GM12878 (cell line): ENCODE results near the gene ZNRF3. TPM values are rescaled to one million over a fixed set of nuclear protein-coding genes. Genes with fewer than 3 reads are reported as not detected.

Experiments used
- ATAC-seq: fragments of 200-7000 bp; cut with Tn5 transposase; 3 replicates; pipeline ENCODE4 v1.9.1; 2020; ENCODE audit warnings: mild to moderate bottlenecking, moderate library complexity
- BruUV-seq: library from RNA; stranded (reverse); fragments of 400-500 nt; replicated peaks from 2 replicates; lab custom pipeline; 2021; lab: Mats Ljungman, UMichigan
- CTCF ChIA-PET: fragments of 300-600 bp; sonication (Branson Sonifier 250); formaldehyde crosslinking; extraction: SDS; loops from one replicate; lab custom pipeline; 2021; ENCODE audit warnings: inconsistent platforms; lab: Yijun Ruan, JAX
- POLR2A ChIA-PET: fragments of 350-600 bp; formaldehyde crosslinking; extraction: SDS; loops from one replicate; lab custom pipeline; 2021; ENCODE audit warnings: inconsistent platforms; lab: Charles Lee
- RAD21 ChIA-PET: fragments of 300-600 bp; sonication (Branson Sonifier 250); formaldehyde crosslinking; loops from one replicate; lab custom pipeline; 2023; ENCODE audit warnings: antibody characterized with exemption; ENCODE audit not compliant: unreplicated experiment; lab: Charles Lee
- SMC1A ChIA-PET: fragments of 300-600 bp; sonication (Branson Sonifier 250); formaldehyde crosslinking; loops from one replicate; lab custom pipeline; 2023; ENCODE audit not compliant: unreplicated experiment, uncharacterized antibody; lab: Charles Lee
- DNase-seq: peaks from one replicate; pipeline ENCODE4 v3.0.0-alpha.2; 2011; ENCODE audit warnings: low read depth, low spot score
- FAIRE-seq: peaks from 3 replicates; lab custom pipeline; 2011; peaks lifted over from hg19 to GRCh38; lab: Jason Lieb, UNC
- H2AFZ ChIP-seq: 2 replicates; pipeline ENCODE4 v1.6.0; 2011; ENCODE audit warnings: low read depth, low read length, control low read depth; ENCODE audit not compliant: control insufficient read depth
- H3K27ac ChIP-seq: 2 replicates; pipeline ENCODE4 v1.5.1; 2011; ENCODE audit warnings: control low read depth; ENCODE audit not compliant: control insufficient read depth, insufficient read depth
- H3K27me3 ChIP-seq, 2 experiments: replicated peaks in 1 of 2; 2 replicates each; pipeline versions ENCODE4 v1.6.0 to v1.6.1; 2011; ENCODE audit warnings: low read length in 1 of 2; ENCODE audit not compliant: control insufficient read depth in 2 of 2, insufficient read depth in 2 of 2
- H3K36me3 ChIP-seq, 2 experiments: 2 replicates each; pipeline ENCODE4 v1.5.1; 2011; ENCODE audit warnings: low read length in 1 of 2; ENCODE audit not compliant: control insufficient read depth in 2 of 2, insufficient read depth in 2 of 2
- H3K4me1 ChIP-seq: 2 replicates; pipeline ENCODE4 v1.6.1; 2011; ENCODE audit warnings: mild to moderate bottlenecking, low read length, moderate library complexity, mixed read lengths; ENCODE audit not compliant: control insufficient read depth, insufficient read depth
- H3K4me2 ChIP-seq: 2 replicates; pipeline ENCODE4 v1.6.0; 2011; ENCODE audit warnings: control low read depth; ENCODE audit not compliant: control insufficient read depth, insufficient read depth
- H3K4me3 ChIP-seq: fragments of 200-600 bp; sonication (generic); 2 replicates; pipeline ENCODE4 v1.5.1; 2016
- H3K79me2 ChIP-seq: 2 replicates; pipeline ENCODE4 v1.6.0; 2011; ENCODE audit warnings: low read length; ENCODE audit not compliant: control insufficient read depth, insufficient read depth
- H3K9ac ChIP-seq: 2 replicates; pipeline ENCODE4 v1.8.0; 2011; ENCODE audit warnings: low read length, control low read depth, mixed read lengths; ENCODE audit not compliant: control insufficient read depth, insufficient read depth
- H3K9me3 ChIP-seq: replicated peaks from 3 replicates; pipeline ENCODE4 v1.5.1; 2011; ENCODE audit warnings: mild to moderate bottlenecking, low read length; ENCODE audit not compliant: control insufficient read depth, insufficient read depth
- H4K20me1 ChIP-seq: 2 replicates; pipeline ENCODE4 v1.6.0; 2011; ENCODE audit not compliant: control insufficient read depth, insufficient read depth
- ATF7 ChIP-seq: fragments of 450-650 bp; IDR thresholded peaks from 2 replicates; pipeline ENCODE4 v1.6.1; 2016; ENCODE audit warnings: low read depth, mild to moderate bottlenecking
- BHLHE40 ChIP-seq, 2 experiments: fragments of 450-650 bp in 1 of 2; IDR thresholded peaks; 2 replicates each; pipeline ENCODE4 v1.6.1; 2011 to 2017; ENCODE audit warnings: low read depth in 2 of 2, borderline replicate concordance in 1 of 2, improper control_type of control experiment in 1 of 2, low read length in 1 of 2, mild to moderate bottlenecking in 1 of 2
- IKZF1 ChIP-seq: fragments of 450-650 bp; conservative IDR thresholded peaks from 2 replicates; pipeline ENCODE4 v1.6.1; 2017; ENCODE audit warnings: antibody characterized with exemption, mild to moderate bottlenecking
- RFX5 ChIP-seq: IDR thresholded peaks from 2 replicates; pipeline ENCODE4 v1.6.1; 2011; ENCODE audit warnings: low read depth, low read length, improper control_type of control experiment
- TAF1 ChIP-seq: IDR thresholded peaks from 2 replicates; pipeline ENCODE4 v1.6.1; 2011; ENCODE audit warnings: mild to moderate bottlenecking, low read depth, low read length, borderline replicate concordance
- TARDBP ChIP-seq: IDR thresholded peaks from 2 replicates; pipeline ENCODE4 v1.6.1; 2016; ENCODE audit warnings: borderline replicate concordance
- WGBS: methylation state at CpG from one replicate; pipeline ENCODE4 v1.1.6; 2016; ENCODE audit warnings: low lambda C conversion rate; ENCODE audit not compliant: insufficient replicate concordance, insufficient coverage; ENCODE audit errors: missing lambda C conversion rate; 5-methylcytosine and 5-hydroxymethylcytosine counted together
- in situ Hi-C: fragments of 300-500 bp; cut with MboI; formaldehyde crosslinking; loops from 9 replicates; pipeline ENCODE4 v1.14.3; 2018; ENCODE audit warnings: mixed read lengths
- intact Hi-C: fragments of 100-400 bp; cut with micrococcal nuclease; formaldehyde crosslinking; loops from one replicate; pipeline ENCODE4 v1.14.2; 2022; ENCODE audit not compliant: unreplicated experiment
- polyA plus RNA-seq, 11 experiments: library from polyadenylated mRNA; depleted of rRNA in 4 of 11; unstranded in 6 of 11; stranded (reverse) in 5 of 11; fragments of >200 nt; fragmentation: Nextera tagmentation in 4 of 11; fragmentation: Illumina TruSeq in 1 of 11; extraction: Ambion mirVana in 4 of 11; extraction: Trizol in 1 of 11; gene quantifications; 1 replicate in 1 of 11; 2 replicates in 10 of 11; pipeline versions ENCODE4 v1.2.1 to v1.2.3, GENCODE V29; 2011 to 2016; ENCODE audit warnings: inconsistent platforms in 2 of 11, missing spikeins in 2 of 11, low read depth in 1 of 11
- total RNA-seq, 4 experiments: library from RNA; depleted of rRNA in 3 of 4; stranded (reverse); fragments of >200 nt in 3 of 4; fragmentation: Illumina TruSeq in 1 of 4; extraction: Trizol in 1 of 4; gene quantifications; 2 replicates each; pipeline versions ENCODE4 v1.2.1 to v1.2.3, GENCODE V29; 2013 to 2021
- TF ChIP-seq, protein P1 (sequence below): fragments of 450-650 bp; formaldehyde crosslinking; IDR thresholded peaks from 2 replicates; pipeline ENCODE4 v1.5.0; 2022; ENCODE audit warnings: mild to moderate bottlenecking, missing genetic modification characterization

The ZNRF3 gene
- total and polyA plus RNA-seq, 10 of the 15 experiments (the other 5 are each of a cell fraction or from before 2014, with no cell fraction given): 0.05 to 2.4 (median 0.46) TPM

GRCh38 chr22:29093501-29094300 is 210.3 kb downstream of the ZNRF3 start (continued):
- TF ChIP-seq, protein P1, sequence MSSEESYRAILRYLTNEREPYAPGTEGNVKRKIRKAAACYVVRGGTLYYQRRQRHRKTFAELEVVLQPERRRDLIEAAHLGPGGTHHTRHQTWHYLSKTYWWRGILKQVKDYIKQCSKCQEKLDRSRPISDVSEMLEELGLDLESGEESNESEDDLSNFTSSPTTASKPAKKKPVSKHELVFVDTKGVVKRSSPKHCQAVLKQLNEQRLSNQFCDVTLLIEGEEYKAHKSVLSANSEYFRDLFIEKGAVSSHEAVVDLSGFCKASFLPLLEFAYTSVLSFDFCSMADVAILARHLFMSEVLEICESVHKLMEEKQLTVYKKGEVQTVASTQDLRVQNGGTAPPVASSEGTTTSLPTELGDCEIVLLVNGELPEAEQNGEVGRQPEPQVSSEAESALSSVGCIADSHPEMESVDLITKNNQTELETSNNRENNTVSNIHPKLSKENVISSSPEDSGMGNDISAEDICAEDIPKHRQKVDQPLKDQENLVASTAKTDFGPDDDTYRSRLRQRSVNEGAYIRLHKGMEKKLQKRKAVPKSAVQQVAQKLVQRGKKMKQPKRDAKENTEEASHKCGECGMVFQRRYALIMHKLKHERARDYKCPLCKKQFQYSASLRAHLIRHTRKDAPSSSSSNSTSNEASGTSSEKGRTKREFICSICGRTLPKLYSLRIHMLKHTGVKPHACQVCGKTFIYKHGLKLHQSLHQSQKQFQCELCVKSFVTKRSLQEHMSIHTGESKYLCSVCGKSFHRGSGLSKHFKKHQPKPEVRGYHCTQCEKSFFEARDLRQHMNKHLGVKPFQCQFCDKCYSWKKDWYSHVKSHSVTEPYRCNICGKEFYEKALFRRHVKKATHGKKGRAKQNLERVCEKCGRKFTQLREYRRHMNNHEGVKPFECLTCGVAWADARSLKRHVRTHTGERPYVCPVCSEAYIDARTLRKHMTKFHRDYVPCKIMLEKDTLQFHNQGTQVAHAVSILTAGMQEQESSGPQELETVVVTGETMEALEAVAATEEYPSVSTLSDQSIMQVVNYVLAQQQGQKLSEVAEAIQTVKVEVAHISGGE: no peak
- TF ChIP-seq IKZF1: no peak
- TF ChIP-seq TAF1: no peak
- no peak for TF ChIP-seq RFX5
- no peak for TF ChIP-seq TARDBP
- TF ChIP-seq BHLHE40 (IDR thresholded peaks at IDR 0.05; ENCODE audit: borderline replicate concordance in 1 of 2, low read depth in 2 of 2, low read length in 1 of 2): no peak

DNA sequence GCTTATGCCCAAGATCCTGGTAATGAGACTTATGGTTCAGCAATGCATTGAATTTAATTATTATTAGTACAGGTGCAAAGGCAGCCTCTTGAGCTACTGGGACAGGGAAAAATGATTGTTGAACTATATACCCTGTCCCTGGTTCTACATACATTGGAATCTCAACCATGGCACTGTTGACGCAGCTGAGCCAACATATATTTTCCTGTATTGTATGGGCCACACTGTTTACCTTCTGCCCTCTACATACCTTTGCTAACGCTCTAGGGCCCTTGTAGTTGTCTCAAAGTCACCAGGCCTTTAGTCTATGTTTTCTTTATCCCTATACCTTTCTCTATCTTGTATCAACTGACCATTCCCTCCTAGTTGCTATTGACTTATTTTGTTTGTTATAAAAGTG is 212.1 kb downstream of the ZNRF3 start:
- ChIA-PET RAD21 (interaction anchor here (0.6 to 1.4 kb wide), 2 partner anchors 58 to 130 kb away, joined by 4 read pairs; no protein-coding TSS in a partner anchor), CTCF (interaction anchor here (0.8 to 1.6 kb wide), 2 partner anchors 14 to 17 kb away, joined by 3 to 4 read pairs; no protein-coding TSS in a partner anchor), SMC1A (interaction anchor here (1.2 to 1.9 kb wide), 4 partner anchors 11 to 52 kb away, joined by 3 to 5 read pairs (median 4); no protein-coding TSS in a partner anchor), POLR2A (no interaction called here)
- Histone ChIP-seq H3K27ac (no peak overlapping the region), H4K20me1 (no peaks in the 10 kb centered on the region), H3K27me3 (no peaks in the 10 kb centered on the region), H2AFZ (no peak overlapping the region), H3K79me2 (no peaks in the 10 kb centered on the region), H3K36me3 (no peaks in the 10 kb centered on the region), H3K9me3 (no peaks in the 10 kb centered on the region), H3K4me3 (no peak overlapping the region), H3K4me2 (no peak overlapping the region), H3K9ac (no peak overlapping the region), H3K4me1 (no peaks in the 10 kb centered on the region)
- no peak for TF ChIP-seq ATF7
- BruUV-seq: no TSS peak
- DNase-seq (no peak), FAIRE-seq (no peak), ATAC-seq (no peak)
- intact Hi-C loops (no loop called here), in situ Hi-C loops (no loop called here)
- WGBS: 45% methylated on average over 2 of the region's 2 CpGs
